K562 (cell line): ENCODE measurements around the gene CTF1. TPM values are rescaled to one million over a fixed set of nuclear protein-coding genes. Genes with fewer than 3 reads are reported as not detected.

Source experiments
- ARID3A ChIP-seq: IDR thresholded peaks from 2 replicates; pipeline ENCODE4 v1.6.1; 2012; ENCODE audit warnings: low read depth, low read length, improper control_type of control experiment, borderline replicate concordance
- ATF2 ChIP-seq: sonication (generic); formaldehyde crosslinking; IDR thresholded peaks from 2 replicates; pipeline ENCODE4 v1.8.1; 2022; ENCODE audit warnings: missing genetic modification reagents
- CGGBP1 ChIP-seq: fragments of 250-450 bp; sonication (Bioruptor Pico); IDR thresholded peaks from 2 replicates; pipeline ENCODE4 v1.9.0; 2021; ENCODE audit warnings: mild to moderate bottlenecking
- CREB3L1 ChIP-seq: fragments of 450-650 bp; IDR thresholded peaks from 2 replicates; pipeline ENCODE4 v1.6.1; 2014; ENCODE audit warnings: low read depth, mild to moderate bottlenecking, moderate library complexity, borderline replicate concordance
- DLX4 ChIP-seq: fragments of 250-450 bp; sonication (Bioruptor Pico); IDR thresholded peaks from 2 replicates; pipeline ENCODE4 v1.6.1; 2021; ENCODE audit warnings: mild to moderate bottlenecking
- EZH2 ChIP-seq: IDR thresholded peaks from 2 replicates; pipeline ENCODE4 v1.6.1; 2012; ENCODE audit warnings: low read depth, mild to moderate bottlenecking, inconsistent platforms, low read length, borderline replicate concordance
- GABPB1 ChIP-seq: sonication (generic); formaldehyde crosslinking; IDR thresholded peaks from 2 replicates; pipeline ENCODE4 v1.8.0; 2022; ENCODE audit warnings: mild to moderate bottlenecking, missing genetic modification reagents
- HES1 ChIP-seq: fragments of 450-650 bp; IDR thresholded peaks from 2 replicates; pipeline ENCODE4 v1.6.1; 2016; ENCODE audit warnings: low read depth, mild to moderate bottlenecking, moderate library complexity
- HOXB6 ChIP-seq: fragments of 250-450 bp; sonication (Bioruptor Pico); IDR thresholded peaks from 2 replicates; pipeline ENCODE4 v1.5.1; 2022; ENCODE audit warnings: mild to moderate bottlenecking, borderline replicate concordance
- KAT2B ChIP-seq: IDR thresholded peaks from one replicate; pipeline ENCODE4 v1.6.1; 2012; ENCODE audit warnings: low read depth, mild to moderate bottlenecking, control low read depth, inconsistent platforms, low read length, moderate library complexity
- RBM25 ChIP-seq: fragments of 200-400 bp; formaldehyde crosslinking; IDR thresholded peaks from 2 replicates; pipeline ENCODE4 v1.6.1; 2018; ENCODE audit warnings: low read length, low read depth, moderate library complexity; ENCODE audit not compliant: severe bottlenecking
- SLC30A9 ChIP-seq: fragments of 250-450 bp; sonication (Bioruptor Pico); IDR thresholded peaks from 2 replicates; pipeline ENCODE4 v1.8.0; 2022; ENCODE audit warnings: mild to moderate bottlenecking, moderate library complexity
- TFE3 ChIP-seq: fragments of 450-650 bp; formaldehyde crosslinking; IDR thresholded peaks from 2 replicates; pipeline ENCODE4 v1.4.0; 2020; ENCODE audit warnings: mild to moderate bottlenecking, mixed read lengths
- THAP12 ChIP-seq: fragments of 250-450 bp; sonication (Bioruptor Pico); IDR thresholded peaks from 2 replicates; pipeline ENCODE4 v1.9.0; 2021; ENCODE audit warnings: mild to moderate bottlenecking, inconsistent platforms
- ZFP36 ChIP-seq: fragments of 150-350 bp; IDR thresholded peaks from 2 replicates; pipeline ENCODE4 v1.6.1; 2018; ENCODE audit warnings: low read length, low read depth; ENCODE audit not compliant: partially characterized antibody
- ZNF384 ChIP-seq: IDR thresholded peaks from 2 replicates; pipeline ENCODE4 v1.6.1; 2012; ENCODE audit warnings: low read depth, low read length, improper control_type of control experiment
- polyA plus RNA-seq, 8 experiments: library from polyadenylated mRNA; depleted of rRNA in 4 of 8; stranded (reverse) in 5 of 8; unstranded in 3 of 8; fragments of >200 nt; fragmentation: Nextera tagmentation in 2 of 8; fragmentation: Illumina TruSeq in 1 of 8; extraction: Ambion mirVana in 2 of 8; extraction: Trizol in 1 of 8; gene quantifications; 2 replicates each; pipeline versions ENCODE4 v1.2.1 to v1.2.3, GENCODE V29; 2011 to 2014; ENCODE audit warnings: inconsistent platforms in 1 of 8, missing spikeins in 1 of 8
- total RNA-seq, 7 experiments: library from RNA; depleted of rRNA in 6 of 7; stranded (reverse); fragments of >200 nt in 6 of 7; fragmentation: Illumina TruSeq in 2 of 7; extraction: Trizol in 2 of 7; gene quantifications; 2 replicates each; pipeline versions ENCODE4 v1.2.1 to v1.2.3, GENCODE V29; 2011 to 2021; ENCODE audit warnings: low replicate concordance in 1 of 7

The CTF1 gene
- total and polyA plus RNA-seq, 9 of the 15 experiments (the other 6 are each of a cell fraction or from before 2014, with no cell fraction given), result 0.24 to 2.5 (median 0.44) TPM

GRCh38 chr16:30901201-30902028 is 5.0 kb downstream of the CTF1 start (continued):
- TF ChIP-seq KAT2B (no peak), ATF2 (CRISPR knock-in tag) (no peak), DLX4 (CRISPR knock-in tag) (no peak), RBM25 (peak; percentile 36), EZH2 (no peak), CGGBP1 (CRISPR knock-in tag) (no peak), CREB3L1 (no peak), ARID3A (no peak), SLC30A9 (no peak), THAP12 (no peak), ZNF384 (peak; percentile 68), TFE3 (CRISPR knock-in tag) (no peak), GABPB1 (CRISPR knock-in tag) (no peak), HOXB6 (CRISPR knock-in tag) (no peak), ZFP36 (no peak), HES1 (no peak)
